Limb (tissue), 2 donors: ENCODE results near the gene FOXN1.
A peak's percentile ranks its signal among the peaks of the same experiment; 100 is the strongest.
"Not testable (repeated sequence)": the region's sequence is repeated elsewhere in the genome, so short reads cannot be mapped to it uniquely, and the experiment has no call there.

Source experiments
- DNase-seq, 2 donors: peaks; one replicate each; pipeline ENCODE4 v3.0.0-alpha.2; 2016; ENCODE audit errors: extremely low spot score in 2 of 2

FOXN1 gene

GRCh38 chr17:28573040-28573380 lies 66.9 kb downstream of the FOXN1 start:
- no peak for DNase-seq

- no peak for DNase-seq
These were observed 67.4 kb downstream of the FOXN1 start for GRCh38 chr17:28573521-28573920.

GRCh38 chr17:28573966-28574480 lies 67.9 kb downstream of the FOXN1 start:
- no peak for DNase-seq

GRCh38 chr17:28574526-28574925 lies 68.4 kb downstream of the FOXN1 start:
- no peak for DNase-seq

- no peak for DNase-seq
These were observed 69.1 kb downstream of the FOXN1 start for GRCh38 chr17:28575126-28575795.

- not testable (repeated sequence) for DNase-seq
These were observed 69.9 kb downstream of the FOXN1 start for GRCh38 chr17:28576016-28576415.

- DNase-seq, result peak; percentile 80 to 91
These were observed 70.8 kb downstream of the FOXN1 start, which contains the start of gene ALDOC for GRCh38 chr17:28576758-28577465. Gene ALDOC (minus strand): TSS chr17:28576895. CDS start chr17:28575532, 1,363 bp downstream.

- DNase-seq, result no peak
These were observed 71.3 kb downstream of the FOXN1 start for GRCh38 chr17:28577466-28577824.

- no peak for DNase-seq
These were observed 72.4 kb downstream of the FOXN1 start for GRCh38 chr17:28578246-28579195.

- no peak for DNase-seq
These were observed 73.4 kb downstream of the FOXN1 start for GRCh38 chr17:28579526-28579925.

GRCh38 chr17:28580959-28581358 lies 74.8 kb downstream of the FOXN1 start:
- no peak for DNase-seq

GRCh38 chr17:28582513-28582912 lies 76.4 kb downstream of the FOXN1 start:
- DNase-seq, result no peak

- no peak for DNase-seq
These were observed 78.3 kb downstream of the FOXN1 start for GRCh38 chr17:28584434-28584833.

GRCh38 chr17:28585851-28586250 lies 79.7 kb downstream of the FOXN1 start:
- DNase-seq, result no peak
